Immature natural killer cell (primary cell): ENCODE data around the gene CLEC18B. TPM values are rescaled to one million over a fixed set of nuclear protein-coding genes. Genes with fewer than 3 reads are reported as not detected.
A peak's percentile ranks its signal among the peaks of the same experiment; 100 is the strongest.
"Not testable (repeated sequence)": the region's sequence is repeated elsewhere in the genome, so short reads cannot be mapped to it uniquely, and the experiment has no call there.

ENCODE experiments used
- DNase-seq, 3 donors: peaks; one replicate each; pipeline ENCODE4 v3.0.0; 2022; ENCODE audit warnings: mixed read lengths in 1 of 3
- H3K27ac Mint-ChIP-seq, 6 donors: one replicate each; pipeline ENCODE4 v1.8.0; 2020; ENCODE audit warnings: mixed read lengths in 6 of 6, mild to moderate bottlenecking in 5 of 6, inconsistent platforms in 4 of 6, moderate library complexity in 3 of 6
- H3K27me3 Mint-ChIP-seq, 3 donors: one replicate each; pipeline ENCODE4 v1.8.0; 2020 to 2021; ENCODE audit warnings: low read depth in 3 of 3, mild to moderate bottlenecking in 3 of 3, mixed read lengths in 3 of 3, moderate library complexity in 3 of 3, inconsistent platforms in 1 of 3
- H3K36me3 Mint-ChIP-seq, 3 donors: one replicate each; pipeline ENCODE4 v1.8.0; 2020; ENCODE audit warnings: mixed read lengths in 3 of 3, inconsistent platforms in 2 of 3, mild to moderate bottlenecking in 2 of 3
- H3K4me1 Mint-ChIP-seq, 2 donors: one replicate each; pipeline ENCODE4 v1.8.0; 2020; ENCODE audit warnings: inconsistent platforms in 2 of 2, mild to moderate bottlenecking in 2 of 2, mixed read lengths in 2 of 2, moderate library complexity in 1 of 2
- H3K4me3 Mint-ChIP-seq, 5 donors: one replicate each; pipeline ENCODE4 v1.8.0; 2020; ENCODE audit warnings: mild to moderate bottlenecking in 5 of 5, mixed read lengths in 5 of 5, inconsistent platforms in 3 of 5, moderate library complexity in 3 of 5
- H3K9me3 Mint-ChIP-seq, 6 donors: one replicate each; pipeline ENCODE4 v1.8.0; 2020; ENCODE audit warnings: mild to moderate bottlenecking in 6 of 6, mixed read lengths in 6 of 6, inconsistent platforms in 4 of 6, moderate library complexity in 3 of 6
- polyA plus RNA-seq, 3 donors: library from polyadenylated mRNA; unstranded; fragments of 300-500 nt; fragmentation: Illumina TruSeq; gene quantifications; one replicate each; pipeline ENCODE4 v1.2.3, GENCODE V29; 2021

The CLEC18B gene
- polyA plus RNA-seq, 3 donors from 2014 or later, result 0.20 TPM; not detected in 2

- no peak overlapping the region for H3K4me3 Mint-ChIP-seq
- H3K27ac Mint-ChIP-seq, result peak overlapping the region in 2 of 6 donors; percentile 15 to 48
- peaks cover 36 to 56% (median 39%) of the 10 kb centered on the region in 3 donors for H3K36me3 Mint-ChIP-seq
- no peak for DNase-seq
- H3K9me3 Mint-ChIP-seq, result no peaks in the 10 kb centered on the region
- H3K27me3 Mint-ChIP-seq, result peaks cover 3 to 9% (median 7%) of the 10 kb centered on the region in 3 donors
- H3K4me1 Mint-ChIP-seq, result no peaks in the 10 kb centered on the region
These were observed 33.9 kb upstream of the CLEC18B start for GRCh38 chr16:74455213-74455612.

- H3K27me3 Mint-ChIP-seq, result peaks cover 3 to 12% (median 7%) of the 10 kb centered on the region in 3 donors
- H3K4me1 Mint-ChIP-seq, result peaks cover 0 to 7% of the 10 kb centered on the region in 2 donors
- peaks cover 30 to 44% (median 32%) of the 10 kb centered on the region in 3 donors for H3K36me3 Mint-ChIP-seq
- no peak overlapping the region for H3K4me3 Mint-ChIP-seq
- no peak for DNase-seq
- H3K9me3 Mint-ChIP-seq, result no peaks in the 10 kb centered on the region
- no peak overlapping the region for H3K27ac Mint-ChIP-seq
These were observed 30.9 kb upstream of the CLEC18B start for GRCh38 chr16:74451951-74452758.

- Mint-ChIP-seq H3K4me3 (no peak overlapping the region), H3K9me3 (no peaks in the 10 kb centered on the region), H3K27me3 (peaks cover 3 to 11% (median 4%) of the 10 kb centered on the region in 3 donors), H3K36me3 (peaks cover 30 to 45% (median 32%) of the 10 kb centered on the region in 3 donors), H3K4me1 (peaks cover 0 to 12% of the 10 kb centered on the region in 2 donors), H3K27ac (peak overlapping the region in 2 of 6 donors; percentile 62 to 70)
- DNase-seq, result no peak
These were observed 29.9 kb upstream of the CLEC18B start for GRCh38 chr16:74450967-74451760.

- no peak for DNase-seq
- Mint-ChIP-seq H3K36me3 (peaks cover 23 to 36% (median 24%) of the 10 kb centered on the region in 3 donors), H3K27me3 (peaks cover 3 to 9% (median 4%) of the 10 kb centered on the region in 3 donors), H3K4me3 (no peak overlapping the region), H3K9me3 (no peaks in the 10 kb centered on the region), H3K27ac (no peak overlapping the region), H3K4me1 (peaks cover 0 to 12% of the 10 kb centered on the region in 2 donors)
These were observed 29.0 kb upstream of the CLEC18B start for GRCh38 chr16:74450236-74450635.

GRCh38 chr16:74449470-74449869, 28.2 kb upstream of the CLEC18B start:
- Mint-ChIP-seq H3K4me1 (peaks cover 0 to 12% of the 10 kb centered on the region in 2 donors), H3K9me3 (no peaks in the 10 kb centered on the region), H3K4me3 (no peak overlapping the region), H3K27me3 (peaks cover 3 to 9% (median 4%) of the 10 kb centered on the region in 3 donors), H3K27ac (peak overlapping the region in 1 of 6 donors; percentile 33), H3K36me3 (peaks cover 17 to 30% (median 20%) of the 10 kb centered on the region in 3 donors)
- DNase-seq, result no peak

- H3K27me3 Mint-ChIP-seq, result peaks cover 3 to 9% (median 4%) of the 10 kb centered on the region in 3 donors
- H3K36me3 Mint-ChIP-seq, result peaks cover 17 to 30% (median 20%) of the 10 kb centered on the region in 3 donors
- H3K27ac Mint-ChIP-seq, result peak overlapping the region in 3 of 6 donors; percentile 33 to 45 (median 40)
- DNase-seq, result no peak
- H3K9me3 Mint-ChIP-seq, result no peaks in the 10 kb centered on the region
- H3K4me3 Mint-ChIP-seq, result no peak overlapping the region
- peaks cover 0 to 12% of the 10 kb centered on the region in 2 donors for H3K4me1 Mint-ChIP-seq
These were observed 27.7 kb upstream of the CLEC18B start for GRCh38 chr16:74448990-74449389.

- Mint-ChIP-seq H3K4me1 (peaks cover 3 to 16% of the 10 kb centered on the region in 2 donors), H3K27ac (peak overlapping the region in 4 of 6 donors; percentile 20 to 79 (median 55)), H3K27me3 (peaks cover 3 to 9% (median 4%) of the 10 kb centered on the region in 3 donors), H3K9me3 (no peaks in the 10 kb centered on the region), H3K36me3 (peaks cover 10 to 24% (median 14%) of the 10 kb centered on the region in 3 donors), H3K4me3 (no peak overlapping the region)
- DNase-seq, result no peak
These were observed 26.3 kb upstream of the CLEC18B start for GRCh38 chr16:74447578-74447977.

- H3K4me3 Mint-ChIP-seq, result no peak overlapping the region
- H3K27me3 Mint-ChIP-seq, result peaks cover 3 to 4% (median 4%) of the 10 kb centered on the region in 3 donors
- DNase-seq, result no peak
- peaks cover 3 to 18% of the 10 kb centered on the region in 2 donors for H3K4me1 Mint-ChIP-seq
- H3K9me3 Mint-ChIP-seq, result no peaks in the 10 kb centered on the region
- peak overlapping the region in 3 of 6 donors; percentile 9 to 79 (median 51) for H3K27ac Mint-ChIP-seq
- peaks cover 3 to 17% (median 10%) of the 10 kb centered on the region in 3 donors for H3K36me3 Mint-ChIP-seq
These were observed 25.6 kb upstream of the CLEC18B start for GRCh38 chr16:74446866-74447265.

- H3K27me3 Mint-ChIP-seq, DNase-seq, H3K4me3 Mint-ChIP-seq, H3K9me3 Mint-ChIP-seq: not testable (repeated sequence)
- peak overlapping the region in 1 of 6 donors; percentile 20 for H3K27ac Mint-ChIP-seq
- H3K36me3 Mint-ChIP-seq, result peaks cover 5 to 18% (median 8%) of the 10 kb centered on the region in 3 donors
- peaks cover 11 to 34% of the 10 kb centered on the region in 2 donors for H3K4me1 Mint-ChIP-seq
These were observed 22.5 kb upstream of the CLEC18B start for GRCh38 chr16:74443624-74444346.

- Mint-ChIP-seq H3K36me3 (peaks cover 5 to 10% (median 8%) of the 10 kb centered on the region in 3 donors), H3K4me1 (peaks cover 27 to 38% of the 10 kb centered on the region in 2 donors), H3K27me3 (no peaks in the 10 kb centered on the region), H3K9me3 (no peaks in the 10 kb centered on the region), H3K4me3 (no peak overlapping the region), H3K27ac (peak overlapping the region in 4 of 6 donors; percentile 31 to 88 (median 67))
- DNase-seq, result no peak
These were observed 18.4 kb upstream of the CLEC18B start for GRCh38 chr16:74439685-74440084.

- H3K36me3 Mint-ChIP-seq, result peaks cover 5 to 10% (median 8%) of the 10 kb centered on the region in 3 donors
- peaks cover 0 to 2% (median 0%) of the 10 kb centered on the region in 3 donors for H3K27me3 Mint-ChIP-seq
- H3K27ac Mint-ChIP-seq, result peak overlapping the region; percentile 79 to 94 (median 90)
- peaks cover 27 to 38% of the 10 kb centered on the region in 2 donors for H3K4me1 Mint-ChIP-seq
- no peaks in the 10 kb centered on the region for H3K9me3 Mint-ChIP-seq
- peak overlapping the region; percentile 49 to 86 (median 79) for H3K4me3 Mint-ChIP-seq
- DNase-seq, result peak; percentile 11 to 15 (median 13)
These were observed 17.3 kb upstream of the CLEC18B start for GRCh38 chr16:74438492-74438979.

- Mint-ChIP-seq H3K4me1 (no peaks in the 10 kb centered on the region), H3K4me3 (no peak overlapping the region), H3K36me3 (no peaks in the 10 kb centered on the region), H3K9me3 (no peaks in the 10 kb centered on the region), H3K27me3 (peaks cover 0 to 2% (median 0%) of the 10 kb centered on the region in 3 donors), H3K27ac (no peak overlapping the region)
- DNase-seq, result no peak
These were observed 10.2 kb upstream of the CLEC18B start for GRCh38 chr16:74431516-74431915.
